ENCODE data around the gene ARL14EP.

Gene ARL14EP

GRCh38 chr11:30322826-30323710 lies at the start of gene ARL14EP:
Gene ARL14EP, plus strand, starts transcription at chr11:30323104. Its CDS starts 7,845 bp downstream, at chr11:30330949.
- DNase-seq = peak; percentile 89

GRCh38 chr11:30277176-30277575 lies 45.7 kb upstream of the ARL14EP start:
- DNase-seq = no peak

GRCh38 chr11:30279796-30280195 lies 43.1 kb upstream of the ARL14EP start:
- DNase-seq = no peak

GRCh38 chr11:30281476-30282288 lies 41.2 kb upstream of the ARL14EP start:
- DNase-seq = no peak

GRCh38 chr11:30282289-30282631 lies 40.6 kb upstream of the ARL14EP start:
- DNase-seq = peak; percentile 32

GRCh38 chr11:30284836-30285235 lies 38.1 kb upstream of the ARL14EP start:
- no peak for DNase-seq

- DNase-seq = no peak
Observed at GRCh38 chr11:30285416-30286121, 37.3 kb upstream of the ARL14EP start.

- no peak for DNase-seq
Observed at GRCh38 chr11:30291331-30291730, 31.6 kb upstream of the ARL14EP start.

GRCh38 chr11:30292545-30292944 lies 30.4 kb upstream of the ARL14EP start:
- DNase-seq = no peak

- DNase-seq = no peak
Observed at GRCh38 chr11:30295178-30295885, 27.6 kb upstream of the ARL14EP start.

- no peak for DNase-seq
Observed at GRCh38 chr11:30304620-30305019, 18.3 kb upstream of the ARL14EP start.

GRCh38 chr11:30310623-30311022 lies 12.3 kb upstream of the ARL14EP start:
- DNase-seq = no peak

GRCh38 chr11:30311189-30311588 lies 11.7 kb upstream of the ARL14EP start:
- DNase-seq = no peak

- DNase-seq = no peak
Observed at GRCh38 chr11:30312243-30312642, 10.7 kb upstream of the ARL14EP start.

- DNase-seq = no peak
Observed at GRCh38 chr11:30313580-30313979, 9.3 kb upstream of the ARL14EP start.

GRCh38 chr11:30314625-30315024 lies 8.3 kb upstream of the ARL14EP start:
- DNase-seq = no peak

- DNase-seq = no peak
Observed at GRCh38 chr11:30316237-30316636, 6.7 kb upstream of the ARL14EP start.

- DNase-seq = no peak
Observed at GRCh38 chr11:30317030-30317429, 5.9 kb upstream of the ARL14EP start.

GRCh38 chr11:30321321-30321720 lies 1.6 kb upstream of the ARL14EP start:
- no peak for DNase-seq

GRCh38 chr11:30322191-30322590 lies 713 bp upstream of the ARL14EP start:
- no peak for DNase-seq

GRCh38 chr11:30326114-30326778 lies 3.3 kb downstream of the ARL14EP start:
- no peak for DNase-seq

- no peak for DNase-seq
Observed at GRCh38 chr11:30326906-30327305, 4.0 kb downstream of the ARL14EP start.
